Esophagus squamous epithelium (tissue), 5 donors: ENCODE measurements around the gene ERLEC1. TPM values are rescaled to one million over a fixed set of nuclear protein-coding genes. Genes with fewer than 3 reads are reported as not detected.

Experiments
- DNase-seq: peaks from one replicate; lab custom pipeline; 2025; lab: John Stamatoyannopoulos, UW
- H3K27ac ChIP-seq, 4 donors: fragments of 200-600 bp; sonication (generic); one replicate each; pipeline ENCODE4 v1.5.1; 2016 to 2019; ENCODE audit warnings: mild to moderate bottlenecking in 1 of 4
- H3K27me3 ChIP-seq, 4 donors: fragments of 200-600 bp; sonication (generic); 1 replicate in 3 of 4; 2 replicates in 1 of 4; pipeline versions ENCODE4 v1.5.1 to v1.6.0; 2017 to 2021; ENCODE audit warnings: antibody characterized with exemption in 1 of 4
- H3K36me3 ChIP-seq, 3 donors: fragments of 200-600 bp; sonication (generic); one replicate each; pipeline ENCODE4 v1.5.1; 2016 to 2019
- H3K4me1 ChIP-seq, 3 donors: fragments of 200-600 bp; sonication (generic); one replicate each; pipeline ENCODE4 v1.5.1; 2017 to 2019
- H3K4me3 ChIP-seq, 4 donors: fragments of 200-600 bp; sonication (generic); 1 replicate in 3 of 4; 2 replicates in 1 of 4; pipeline ENCODE4 v1.5.1; 2016 to 2019; ENCODE audit warnings: mild to moderate bottlenecking in 2 of 4, moderate library complexity in 1 of 4
- H3K9me3 ChIP-seq, 3 donors: fragments of 200-600 bp; sonication (generic); one replicate each; pipeline ENCODE4 v1.5.1; 2016 to 2019
- POLR2A ChIP-seq, 4 donors: fragments of 450-650 bp; IDR thresholded peaks; one replicate each; pipeline ENCODE4 v1.6.1; 2017; ENCODE audit warnings: antibody characterized with exemption in 4 of 4, mild to moderate bottlenecking in 4 of 4, moderate library complexity in 3 of 4
- WGBS, 2 donors: methylation state at CpG; one replicate each; pipeline ENCODE4 v1.1.5; 2018; 5-methylcytosine and 5-hydroxymethylcytosine counted together
- intact Hi-C: fragments of 100-400 bp; cut with DNase I; formaldehyde crosslinking; loops from one replicate; pipeline ENCODE4 v1.15.0; 2022
- total RNA-seq, 4 donors: library from RNA; depleted of rRNA; stranded (reverse); fragments of >200 nt; gene quantifications; one replicate each; pipeline ENCODE4 v1.1.0, GENCODE V29; 2016
- TF ChIP-seq, protein P1 (sequence below), 6 experiments: fragments of 450-650 bp in 4 of 6; fragments of 200-600 bp in 2 of 6; sonication (generic) in 2 of 6; IDR thresholded peaks; one replicate each; pipeline ENCODE4 v1.5.1; 2016 to 2019; ENCODE audit warnings: antibody characterized with exemption in 6 of 6, mild to moderate bottlenecking in 4 of 6, moderate library complexity in 4 of 6
- donor health status: DM: yes; HTN: yes; CAD: no.

The ERLEC1 gene
- total RNA-seq, 4 donors from 2014 or later, result 15.1 to 27.5 (median 21.3) TPM

DNA sequence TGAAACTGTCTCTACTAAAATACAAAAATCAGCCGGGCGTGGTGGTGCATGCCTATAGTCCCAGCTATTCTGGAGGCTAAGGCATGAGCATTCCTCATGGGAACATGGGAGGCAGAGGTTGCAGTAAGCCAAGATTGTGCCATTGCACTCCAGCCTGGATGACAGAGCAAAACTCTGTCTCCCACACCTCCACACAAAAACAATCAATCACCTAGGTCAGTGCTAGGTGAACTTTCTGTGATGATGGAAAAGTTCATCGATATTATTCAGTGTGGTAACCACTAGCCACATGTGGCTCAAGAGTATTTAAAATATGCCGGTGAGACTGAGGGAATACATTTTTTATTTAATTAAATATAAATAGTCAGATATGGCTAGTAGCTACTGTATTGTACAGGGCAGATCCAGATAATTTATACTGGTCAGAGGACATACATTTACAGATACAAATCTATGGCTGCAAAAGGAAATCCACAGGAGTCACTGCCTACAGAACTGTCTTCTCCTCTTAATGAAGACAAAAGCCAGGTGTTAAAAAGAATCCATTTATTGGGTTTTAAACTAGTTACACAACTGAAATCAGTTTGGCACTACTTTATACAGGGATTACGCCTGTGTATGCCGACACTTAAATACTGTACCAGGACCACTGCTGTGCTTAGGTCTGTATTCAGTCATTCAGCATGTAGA is 76.8 kb downstream of the ERLEC1 start:
- DNase-seq, result no peak
- no peak overlapping the region for H3K27ac ChIP-seq
- H3K4me3 ChIP-seq, result no peak overlapping the region
- H3K27me3 ChIP-seq, result no peaks in the 10 kb centered on the region
- H3K4me1 ChIP-seq, result peaks cover 0 to 15% (median 6%) of the 10 kb centered on the region in 3 donors
- peaks cover 0 to 67% (median 3%) of the 10 kb centered on the region in 3 donors for H3K36me3 ChIP-seq
- WGBS, 2 donors, result 84 to 96% methylated on average over 6 of the region's 6 CpGs
- intact Hi-C loops, result no loop called here
- no peaks in the 10 kb centered on the region for H3K9me3 ChIP-seq
- TF ChIP-seq, protein P1, sequence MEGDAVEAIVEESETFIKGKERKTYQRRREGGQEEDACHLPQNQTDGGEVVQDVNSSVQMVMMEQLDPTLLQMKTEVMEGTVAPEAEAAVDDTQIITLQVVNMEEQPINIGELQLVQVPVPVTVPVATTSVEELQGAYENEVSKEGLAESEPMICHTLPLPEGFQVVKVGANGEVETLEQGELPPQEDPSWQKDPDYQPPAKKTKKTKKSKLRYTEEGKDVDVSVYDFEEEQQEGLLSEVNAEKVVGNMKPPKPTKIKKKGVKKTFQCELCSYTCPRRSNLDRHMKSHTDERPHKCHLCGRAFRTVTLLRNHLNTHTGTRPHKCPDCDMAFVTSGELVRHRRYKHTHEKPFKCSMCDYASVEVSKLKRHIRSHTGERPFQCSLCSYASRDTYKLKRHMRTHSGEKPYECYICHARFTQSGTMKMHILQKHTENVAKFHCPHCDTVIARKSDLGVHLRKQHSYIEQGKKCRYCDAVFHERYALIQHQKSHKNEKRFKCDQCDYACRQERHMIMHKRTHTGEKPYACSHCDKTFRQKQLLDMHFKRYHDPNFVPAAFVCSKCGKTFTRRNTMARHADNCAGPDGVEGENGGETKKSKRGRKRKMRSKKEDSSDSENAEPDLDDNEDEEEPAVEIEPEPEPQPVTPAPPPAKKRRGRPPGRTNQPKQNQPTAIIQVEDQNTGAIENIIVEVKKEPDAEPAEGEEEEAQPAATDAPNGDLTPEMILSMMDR (IDR thresholded peaks at IDR 0.05), result no peak
- TF ChIP-seq POLR2A (IDR thresholded peaks at IDR 0.05), result no peak

DNA sequence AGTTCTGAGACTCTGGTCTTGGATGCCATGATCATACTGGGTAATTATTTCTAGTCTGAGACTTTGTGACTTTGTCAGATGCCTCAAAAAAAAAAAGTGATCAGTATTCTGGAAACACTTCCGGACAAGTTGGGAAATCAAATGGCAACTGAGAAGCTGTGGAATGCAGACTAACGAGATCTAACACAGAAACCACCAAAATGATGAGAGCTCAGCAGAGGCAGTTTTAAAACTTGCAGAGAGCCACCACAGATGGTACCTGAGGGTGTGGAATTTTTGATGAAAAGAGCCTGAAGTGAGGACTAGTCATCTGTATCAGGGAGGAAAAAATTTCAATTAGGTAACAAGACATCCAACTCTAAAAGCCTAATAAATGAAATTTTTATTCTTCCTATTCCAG is 78.4 kb downstream of the ERLEC1 start:
- H3K4me3 ChIP-seq, result no peak overlapping the region
- 60 to 70% methylated on average over 2 of the region's 2 CpGs for WGBS, 2 donors
- no peak for DNase-seq
- peaks cover 0 to under 1% (median 0%) of the 10 kb centered on the region in 3 donors for H3K4me1 ChIP-seq
- TF ChIP-seq, protein P1 (IDR thresholded peaks at IDR 0.05), result no peak
- TF ChIP-seq POLR2A (IDR thresholded peaks at IDR 0.05), result no peak
- intact Hi-C loops, result no loop called here
- no peaks in the 10 kb centered on the region for H3K27me3 ChIP-seq
- H3K36me3 ChIP-seq, result peaks cover 0 to 75% (median 3%) of the 10 kb centered on the region in 3 donors
- no peak overlapping the region for H3K27ac ChIP-seq
- H3K9me3 ChIP-seq, result no peaks in the 10 kb centered on the region

DNA sequence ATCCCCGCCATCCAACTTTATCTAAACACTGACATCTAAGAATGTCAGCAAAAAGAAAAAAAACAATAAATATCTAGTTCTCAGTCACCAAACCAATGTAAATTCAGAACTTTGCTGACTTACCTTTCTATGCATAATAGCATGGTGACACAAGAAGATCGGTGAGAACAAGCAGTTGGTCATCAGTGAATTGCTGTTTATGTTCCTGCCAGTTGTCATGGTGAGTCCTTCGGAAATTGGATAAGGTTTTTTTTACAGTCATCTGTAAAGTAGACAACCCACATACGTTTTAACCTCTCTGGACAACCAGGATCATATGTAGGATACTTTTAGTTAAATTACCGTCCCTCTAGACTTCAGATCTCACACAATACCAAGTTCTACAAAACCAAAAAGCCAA is 79.1 kb downstream of the ERLEC1 start:
- 81 to 94% methylated on average over 5 of the region's 5 CpGs for WGBS, 2 donors
- Histone ChIP-seq H3K9me3 (no peaks in the 10 kb centered on the region), H3K4me1 (no peaks in the 10 kb centered on the region), H3K4me3 (no peak overlapping the region), H3K36me3 (peaks cover 0 to 82% (median 3%) of the 10 kb centered on the region in 3 donors), H3K27ac (no peak overlapping the region), H3K27me3 (no peaks in the 10 kb centered on the region)
- DNase-seq, result no peak
- TF ChIP-seq, protein P1 (IDR thresholded peaks at IDR 0.05), result no peak
- no peak for TF ChIP-seq POLR2A (IDR thresholded peaks at IDR 0.05)
- intact Hi-C loops, result no loop called here

DNA sequence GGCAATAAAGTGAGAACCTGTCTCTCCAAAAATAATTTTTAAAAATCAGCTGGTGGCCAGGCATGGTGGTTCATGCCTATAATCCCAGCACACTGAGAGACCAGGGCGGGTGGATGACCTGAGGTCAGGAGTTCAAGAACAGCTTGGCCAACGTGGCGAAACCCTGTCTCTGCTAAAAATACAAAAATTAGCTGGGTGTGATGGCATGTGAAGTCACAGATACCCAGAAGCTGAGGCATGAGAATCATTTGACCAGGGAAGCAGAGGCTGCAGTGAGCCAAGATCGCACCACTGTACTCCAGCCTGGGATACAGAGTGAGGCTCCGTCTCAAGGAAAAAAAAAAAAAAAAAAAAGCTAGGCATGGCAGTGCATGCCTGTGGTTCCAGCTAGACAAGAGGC is 80.3 kb downstream of the ERLEC1 start:
- intact Hi-C loops, result no loop called here
- 90 to 92% methylated on average over 5 of the region's 5 CpGs for WGBS, 2 donors

GRCh38 chr2:53867773-53868172 is 80.9 kb downstream of the ERLEC1 start:
- TF ChIP-seq POLR2A (IDR thresholded peaks at IDR 0.05), result no peak
- TF ChIP-seq, protein P1 (IDR thresholded peaks at IDR 0.05), result no peak
- no peak for DNase-seq
- Histone ChIP-seq H3K27ac (no peak overlapping the region), H3K4me1 (no peaks in the 10 kb centered on the region), H3K27me3 (no peaks in the 10 kb centered on the region), H3K9me3 (no peaks in the 10 kb centered on the region), H3K4me3 (no peak overlapping the region), H3K36me3 (peaks cover 0 to 96% (median 3%) of the 10 kb centered on the region in 3 donors)
- intact Hi-C loops, result no loop called here
- WGBS, 2 donors, result 94 to 95% methylated on average over 2 of the region's 2 CpGs

More for the DNA sequence above, 80.3 kb downstream of the ERLEC1 start:
- Histone ChIP-seq H3K36me3 (peaks cover 0 to 94% (median 3%) of the 10 kb centered on the region in 3 donors), H3K27me3 (no peaks in the 10 kb centered on the region), H3K4me1 (no peaks in the 10 kb centered on the region), H3K27ac (no peak overlapping the region), H3K9me3 (no peaks in the 10 kb centered on the region), H3K4me3 (no peak overlapping the region)
- TF ChIP-seq, protein P1 (IDR thresholded peaks at IDR 0.05), result no peak
- TF ChIP-seq POLR2A (IDR thresholded peaks at IDR 0.05), result no peak
- DNase-seq, result no peak
